Vagina (tissue), 2 donors: ENCODE data around the gene MEIS3. TPM values are rescaled to one million over a fixed set of nuclear protein-coding genes. Genes with fewer than 3 reads are reported as not detected.

Source experiments
- DNase-seq, 2 donors: peaks; one replicate each; pipeline ENCODE4 v3.0.0-alpha.2; 2017; ENCODE audit errors: extremely low spot score in 2 of 2
- H3K27ac ChIP-seq: fragments of 200-600 bp; sonication (generic); one replicate; pipeline ENCODE4 v1.5.1; 2019
- H3K27me3 ChIP-seq: fragments of 200-600 bp; sonication (generic); one replicate; pipeline ENCODE4 v1.5.1; 2019
- H3K36me3 ChIP-seq, 2 donors: fragments of 200-600 bp; sonication (generic); one replicate each; pipeline ENCODE4 v1.5.1; 2017 to 2019
- H3K4me1 ChIP-seq: fragments of 200-600 bp; sonication (generic); one replicate; pipeline ENCODE4 v1.5.1; 2019
- H3K4me3 ChIP-seq, 2 donors: fragments of 200-600 bp; sonication (generic); 1 replicate in 1 of 2; 2 replicates in 1 of 2; pipeline ENCODE4 v1.5.1; 2016 to 2019
- H3K9me3 ChIP-seq: fragments of 200-600 bp; sonication (generic); one replicate; pipeline ENCODE4 v1.5.1; 2019
- POLR2A ChIP-seq, 2 donors: fragments of 450-650 bp; IDR thresholded peaks; one replicate each; pipeline ENCODE4 v1.6.1; 2017; ENCODE audit warnings: antibody characterized with exemption in 2 of 2, mild to moderate bottlenecking in 2 of 2, moderate library complexity in 2 of 2
- POLR2AphosphoS5 ChIP-seq, 2 donors: sonication (generic); formaldehyde crosslinking; IDR thresholded peaks; one replicate each; pipeline ENCODE4 v1.9.0; 2017; ENCODE audit warnings: antibody characterized with exemption in 2 of 2, mild to moderate bottlenecking in 2 of 2, low read depth in 1 of 2; ENCODE audit not compliant: insufficient read depth in 1 of 2
- intact Hi-C: fragments of 100-400 bp; cut with DNase I; formaldehyde crosslinking; loops from one replicate; pipeline ENCODE4 v1.15.1; 2023
- total RNA-seq: library from RNA; depleted of rRNA; stranded (reverse); fragments of >200 nt; gene quantifications from one replicate; pipeline ENCODE4 v1.2.3, GENCODE V29; 2016
- TF ChIP-seq, protein P1 (sequence below), 3 experiments: fragments of 450-650 bp in 2 of 3; fragments of 200-600 bp in 1 of 3; sonication (generic) in 1 of 3; IDR thresholded peaks; one replicate each; pipeline ENCODE4 v1.5.1; 2017 to 2019; ENCODE audit warnings: antibody characterized with exemption in 3 of 3, mild to moderate bottlenecking in 2 of 3, moderate library complexity in 2 of 3

Gene MEIS3
- total RNA-seq, 1 donor from 2014 or later = 20.6 TPM

DNA sequence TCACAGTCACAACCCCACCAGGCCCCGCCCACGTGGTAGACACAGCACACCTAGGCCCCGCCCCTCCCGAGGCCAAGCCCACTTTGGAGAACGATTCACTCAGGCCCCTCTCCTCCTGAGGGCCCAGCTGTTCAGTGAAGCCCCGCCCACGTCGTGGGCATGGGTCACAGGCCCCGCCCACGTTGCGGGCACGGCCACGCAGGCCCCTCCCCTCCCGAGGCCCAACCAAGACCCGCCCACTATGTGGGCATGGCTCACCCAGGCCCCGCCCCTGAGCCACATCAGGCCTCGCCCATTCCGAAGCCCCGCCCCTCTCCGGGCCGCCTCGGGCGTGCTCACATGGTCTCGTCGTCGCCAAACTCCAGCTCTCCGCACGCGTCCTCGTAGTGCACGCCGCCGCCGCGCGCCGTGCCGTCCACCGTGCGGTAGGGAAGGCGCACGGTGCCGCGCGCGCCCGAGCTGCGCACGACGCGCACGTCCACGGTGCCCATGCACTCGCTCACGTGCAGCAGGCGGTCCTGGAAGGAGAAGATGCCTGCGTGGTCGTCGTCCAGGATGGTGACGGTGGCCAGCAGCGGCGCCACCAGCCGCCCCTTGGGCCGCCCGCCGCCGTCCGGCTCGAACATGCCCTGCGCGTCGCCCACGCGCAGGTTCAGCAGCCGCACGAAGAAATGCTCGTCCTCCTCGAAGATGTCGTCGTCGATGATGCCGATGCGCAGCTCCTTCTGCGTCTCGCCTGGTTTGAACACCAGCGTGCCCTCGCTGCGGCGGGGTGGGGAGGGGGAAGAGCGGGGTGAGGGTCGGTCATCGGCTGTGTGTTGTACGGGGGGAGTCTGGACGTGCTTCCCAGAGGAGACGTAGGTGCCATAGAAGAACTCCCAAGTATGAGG lies 28.4 kb upstream of the MEIS3 start:
- intact Hi-C loops = loop anchor here (10.0 kb wide), 1 partner anchor 227 kb away; no protein-coding TSS in a partner anchor

DNA sequence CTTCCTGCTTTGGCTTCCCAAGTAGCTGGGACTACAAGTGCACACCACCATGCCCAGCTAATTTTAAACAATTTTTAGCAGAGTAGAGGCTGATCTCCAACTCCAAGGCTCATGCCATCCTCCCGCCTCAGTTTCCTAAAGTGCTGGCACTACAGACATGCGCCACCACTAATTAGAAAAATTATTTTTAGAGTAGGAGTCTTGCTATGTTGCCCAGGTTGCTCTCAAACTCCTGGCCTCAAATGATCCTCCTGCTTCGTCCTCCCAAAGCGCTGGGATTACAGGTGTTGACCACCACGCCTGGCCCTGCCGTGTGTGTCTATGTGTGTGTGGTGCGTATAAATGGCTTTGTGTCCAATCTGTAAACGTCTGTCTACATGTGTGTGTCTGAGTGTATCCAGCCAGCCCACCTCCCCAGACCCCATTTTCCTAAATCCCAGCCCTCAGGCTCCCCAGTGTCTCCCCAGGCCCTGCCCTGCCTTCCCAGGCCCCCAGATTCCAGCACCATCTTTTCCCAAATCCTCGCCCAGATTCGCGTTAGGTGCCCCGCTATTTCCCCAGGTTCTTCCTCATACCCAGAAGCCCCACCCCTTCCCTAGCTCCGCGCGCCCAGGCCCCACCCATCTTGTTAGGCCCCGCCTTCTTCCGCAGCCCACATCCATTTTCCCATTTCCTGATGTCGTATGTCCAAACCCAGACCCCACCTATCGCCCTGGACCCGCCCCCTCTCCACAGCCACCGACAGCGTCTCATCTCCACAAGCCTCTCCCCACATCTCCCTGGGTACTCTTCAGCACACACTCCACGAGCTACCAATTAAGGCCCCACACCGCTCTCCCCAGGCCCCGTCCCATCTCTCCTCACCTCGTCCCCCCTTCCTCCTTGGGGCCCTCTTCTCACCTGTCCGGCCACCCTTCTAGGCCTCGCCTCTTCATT lies 27.5 kb upstream of the MEIS3 start:
- H3K4me1 ChIP-seq = peaks cover 26% of the 10 kb centered on the region
- no peak for TF ChIP-seq POLR2A (IDR thresholded peaks at IDR 0.05)
- TF ChIP-seq, protein P1, sequence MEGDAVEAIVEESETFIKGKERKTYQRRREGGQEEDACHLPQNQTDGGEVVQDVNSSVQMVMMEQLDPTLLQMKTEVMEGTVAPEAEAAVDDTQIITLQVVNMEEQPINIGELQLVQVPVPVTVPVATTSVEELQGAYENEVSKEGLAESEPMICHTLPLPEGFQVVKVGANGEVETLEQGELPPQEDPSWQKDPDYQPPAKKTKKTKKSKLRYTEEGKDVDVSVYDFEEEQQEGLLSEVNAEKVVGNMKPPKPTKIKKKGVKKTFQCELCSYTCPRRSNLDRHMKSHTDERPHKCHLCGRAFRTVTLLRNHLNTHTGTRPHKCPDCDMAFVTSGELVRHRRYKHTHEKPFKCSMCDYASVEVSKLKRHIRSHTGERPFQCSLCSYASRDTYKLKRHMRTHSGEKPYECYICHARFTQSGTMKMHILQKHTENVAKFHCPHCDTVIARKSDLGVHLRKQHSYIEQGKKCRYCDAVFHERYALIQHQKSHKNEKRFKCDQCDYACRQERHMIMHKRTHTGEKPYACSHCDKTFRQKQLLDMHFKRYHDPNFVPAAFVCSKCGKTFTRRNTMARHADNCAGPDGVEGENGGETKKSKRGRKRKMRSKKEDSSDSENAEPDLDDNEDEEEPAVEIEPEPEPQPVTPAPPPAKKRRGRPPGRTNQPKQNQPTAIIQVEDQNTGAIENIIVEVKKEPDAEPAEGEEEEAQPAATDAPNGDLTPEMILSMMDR (IDR thresholded peaks at IDR 0.05) = no peak
- no peak for TF ChIP-seq POLR2AphosphoS5 (IDR thresholded peaks at IDR 0.05; ENCODE audit: insufficient read depth in 1 of 2, low read depth in 1 of 2)
- no peak overlapping the region for H3K4me3 ChIP-seq
- peaks cover 11% of the 10 kb centered on the region for H3K27me3 ChIP-seq
- H3K36me3 ChIP-seq = no peaks in the 10 kb centered on the region
- intact Hi-C loops = loop anchor here (10.0 kb wide), 1 partner anchor 228 kb away; no protein-coding TSS in a partner anchor
- no peak overlapping the region for H3K27ac ChIP-seq
- no peaks in the 10 kb centered on the region for H3K9me3 ChIP-seq
- DNase-seq = no peak

More for the DNA sequence above, 28.4 kb upstream of the MEIS3 start:
- peaks cover 26% of the 10 kb centered on the region for H3K4me1 ChIP-seq
- TF ChIP-seq POLR2A (IDR thresholded peaks at IDR 0.05) (no peak), POLR2AphosphoS5 (IDR thresholded peaks at IDR 0.05; ENCODE audit: insufficient read depth in 1 of 2, low read depth in 1 of 2) (no peak)
- TF ChIP-seq, protein P1 (IDR thresholded peaks at IDR 0.05) = no peak
- H3K4me3 ChIP-seq = peak overlapping the region in 1 of 2 donors; percentile 25
- DNase-seq = no peak
- H3K9me3 ChIP-seq = no peaks in the 10 kb centered on the region
- peaks cover 11% of the 10 kb centered on the region for H3K27me3 ChIP-seq
- H3K36me3 ChIP-seq = no peaks in the 10 kb centered on the region
- H3K27ac ChIP-seq = no peak overlapping the region

DNA sequence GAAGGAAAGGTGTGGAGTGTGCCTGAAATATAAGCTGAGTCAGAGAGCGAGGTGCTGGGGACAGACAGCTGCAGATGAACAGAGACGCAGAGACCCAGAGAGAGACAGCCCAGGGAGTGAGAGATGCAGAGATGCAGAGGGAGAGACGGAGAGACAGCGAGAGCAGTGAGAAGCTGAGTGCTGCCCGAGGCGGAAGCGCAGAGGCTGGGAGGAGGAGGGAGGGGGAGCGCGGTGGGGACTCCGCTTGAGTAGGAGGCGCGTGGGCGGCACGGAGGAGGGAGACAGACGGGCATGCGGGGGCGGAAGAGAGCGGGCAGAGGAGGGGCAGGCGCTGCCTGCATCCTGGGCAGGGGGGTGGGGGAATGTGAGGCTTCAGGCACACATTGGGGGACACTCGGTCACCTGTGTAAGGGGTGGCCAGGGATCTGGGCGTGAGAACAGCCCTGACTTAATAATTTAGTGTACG lies 26.6 kb upstream of the MEIS3 start:
- intact Hi-C loops = loop anchor here (10.0 kb wide), 1 partner anchor 229 kb away; no protein-coding TSS in a partner anchor
- peaks cover 26% of the 10 kb centered on the region for H3K4me1 ChIP-seq
- no peaks in the 10 kb centered on the region for H3K9me3 ChIP-seq
- DNase-seq = no peak
- H3K4me3 ChIP-seq = no peak overlapping the region
- no peaks in the 10 kb centered on the region for H3K36me3 ChIP-seq
- H3K27ac ChIP-seq = no peak overlapping the region
- peaks cover 11% of the 10 kb centered on the region for H3K27me3 ChIP-seq
- TF ChIP-seq, protein P1 (IDR thresholded peaks at IDR 0.05) = no peak

DNA sequence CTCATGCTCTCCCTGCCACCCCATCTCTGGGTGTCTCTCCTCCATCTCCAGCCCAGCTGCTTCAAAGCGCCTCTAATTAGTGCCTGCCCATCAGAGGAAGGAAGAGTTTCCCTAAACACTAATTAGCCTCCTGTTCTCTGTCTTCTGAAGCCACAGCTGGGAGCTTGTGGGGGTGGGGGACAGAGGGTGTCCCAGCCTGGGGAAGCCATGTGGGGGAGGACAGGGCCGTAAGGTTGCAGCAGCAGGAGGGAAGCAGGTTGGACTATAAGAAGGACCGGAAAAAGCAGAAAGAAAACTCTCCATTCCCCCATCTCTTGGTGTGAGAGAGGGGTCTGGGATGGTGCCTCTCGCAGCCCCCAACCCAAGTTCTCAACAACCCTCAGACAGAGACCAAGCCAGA lies 26.2 kb upstream of the MEIS3 start:
- H3K27me3 ChIP-seq = peaks cover 11% of the 10 kb centered on the region
- TF ChIP-seq POLR2AphosphoS5 (IDR thresholded peaks at IDR 0.05; ENCODE audit: insufficient read depth in 1 of 2, low read depth in 1 of 2) = no peak
- TF ChIP-seq POLR2A (IDR thresholded peaks at IDR 0.05) = no peak
- TF ChIP-seq, protein P1 (IDR thresholded peaks at IDR 0.05) = no peak
- intact Hi-C loops = loop anchor here (10.0 kb wide), 1 partner anchor 229 kb away; no protein-coding TSS in a partner anchor
- H3K4me3 ChIP-seq = no peak overlapping the region
- H3K36me3 ChIP-seq = no peaks in the 10 kb centered on the region
- H3K27ac ChIP-seq = no peak overlapping the region
- no peaks in the 10 kb centered on the region for H3K9me3 ChIP-seq
- no peak for DNase-seq
- peaks cover 26% of the 10 kb centered on the region for H3K4me1 ChIP-seq
